Activated CD8-positive, alpha-beta T cell treated with anti-CD3 and anti-CD28 coated beads, Interleukin-2, amount 10 ng/mL, durations not matched to agents 7 days and 5 days (primary cell): ENCODE data around the gene NCR2. TPM values are rescaled to one million over a fixed set of nuclear protein-coding genes. Genes with fewer than 3 reads are reported as not detected.
"Not testable (repeated sequence)": the region's sequence is repeated elsewhere in the genome, so short reads cannot be mapped to it uniquely, and the experiment has no call there.

Experiments
- ATAC-seq: fragments of 150-1000 bp; cut with Tn5 transposase; one replicate; pipeline ENCODE4 v1.10.0; 2021; ENCODE audit warnings: moderate library complexity
- CTCF ChIA-PET: fragments of 350-600 bp; sonication (Branson Sonifier 250); formaldehyde crosslinking; loops from one replicate; lab custom pipeline; 2021; ENCODE audit warnings: antibody characterized with exemption; lab: Charles Lee
- POLR2A ChIA-PET: fragments of 350-600 bp; sonication (Branson Sonifier 250); formaldehyde crosslinking; loops from one replicate; lab custom pipeline; 2021; ENCODE audit warnings: antibody characterized with exemption; lab: Charles Lee
- DNase-seq: peaks from one replicate; pipeline ENCODE4 v3.0.0-alpha.2; 2020
- H3K27ac Mint-ChIP-seq: one replicate; pipeline ENCODE4 v1.8.0; 2021; ENCODE audit warnings: mild to moderate bottlenecking, mixed read lengths
- H3K27me3 Mint-ChIP-seq: one replicate; pipeline ENCODE4 v1.8.0; 2021; ENCODE audit warnings: low read depth, mixed read lengths
- H3K36me3 Mint-ChIP-seq: one replicate; pipeline ENCODE4 v1.8.0; 2021; ENCODE audit warnings: low read depth, mixed read lengths
- H3K4me1 Mint-ChIP-seq: one replicate; pipeline ENCODE4 v1.8.0; 2021; ENCODE audit warnings: low read depth, mixed read lengths
- H3K4me3 Mint-ChIP-seq: one replicate; pipeline ENCODE4 v1.8.0; 2021; ENCODE audit warnings: mild to moderate bottlenecking, mixed read lengths
- H3K9me3 Mint-ChIP-seq: one replicate; pipeline ENCODE4 v1.8.0; 2022; ENCODE audit warnings: mixed read lengths; ENCODE audit not compliant: insufficient read depth
- total RNA-seq, 2 experiments: library from RNA; stranded (reverse); gene quantifications; one replicate each; pipeline ENCODE4 v1.2.3, GENCODE V29; 2021

Gene NCR2, protein sequence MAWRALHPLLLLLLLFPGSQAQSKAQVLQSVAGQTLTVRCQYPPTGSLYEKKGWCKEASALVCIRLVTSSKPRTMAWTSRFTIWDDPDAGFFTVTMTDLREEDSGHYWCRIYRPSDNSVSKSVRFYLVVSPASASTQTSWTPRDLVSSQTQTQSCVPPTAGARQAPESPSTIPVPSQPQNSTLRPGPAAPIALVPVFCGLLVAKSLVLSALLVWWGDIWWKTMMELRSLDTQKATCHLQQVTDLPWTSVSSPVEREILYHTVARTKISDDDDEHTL
- total RNA-seq, result 1 to 10 TPM in 1 of 2 experiments, under 1 TPM in 1; 0.45 to 1.3 TPM

DNA sequence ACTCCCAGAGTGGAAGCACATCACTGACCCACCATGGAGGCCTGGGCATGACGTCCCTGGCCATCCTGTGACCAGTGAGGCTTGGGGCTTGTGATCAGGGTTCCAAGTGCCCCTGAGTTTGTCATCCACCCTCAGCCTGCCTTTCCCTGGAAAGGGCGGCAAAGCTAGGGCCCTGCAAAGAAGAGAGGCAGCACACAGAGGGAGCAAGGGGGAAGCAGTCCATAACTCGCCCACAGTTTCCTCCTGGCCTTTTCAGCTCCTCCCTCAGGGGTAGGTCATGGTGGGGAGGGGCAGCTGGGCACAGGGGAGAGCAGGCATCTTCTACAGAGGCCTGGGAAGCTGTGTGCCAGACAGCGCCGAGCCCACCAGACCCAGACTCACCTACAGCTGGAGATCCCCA, at the start of gene NCR2:
Gene NCR2 (plus strand): TSS at position 313 of the 400 bp plus-strand sequence. CDS start 269 bp downstream, outside the sequence.
- Mint-ChIP-seq H3K4me3 (peak within 1 kb of the TSS; percentile 61), H3K27me3 (no peaks in the 10 kb centered on the region), H3K36me3 (no peaks in the 10 kb centered on the region), H3K4me1 (peaks cover 66% of the 10 kb centered on the region), H3K9me3 (no peaks in the 10 kb centered on the region), H3K27ac (peak within 1 kb of the TSS; percentile 95)
- DNase-seq (peak; percentile 20), ATAC-seq (no peak)
- ChIA-PET POLR2A (interaction anchor here (0.9 to 5.3 kb wide), 5 partner anchors 10 to 33 kb away, joined by 3 to 96 read pairs (median 8); no protein-coding TSS in a partner anchor), CTCF (interaction anchor here (1.0 to 9.6 kb wide), 9 partner anchors 11 to 348 kb away, joined by 3 to 162 read pairs (median 6); no protein-coding TSS in a partner anchor)

DNA sequence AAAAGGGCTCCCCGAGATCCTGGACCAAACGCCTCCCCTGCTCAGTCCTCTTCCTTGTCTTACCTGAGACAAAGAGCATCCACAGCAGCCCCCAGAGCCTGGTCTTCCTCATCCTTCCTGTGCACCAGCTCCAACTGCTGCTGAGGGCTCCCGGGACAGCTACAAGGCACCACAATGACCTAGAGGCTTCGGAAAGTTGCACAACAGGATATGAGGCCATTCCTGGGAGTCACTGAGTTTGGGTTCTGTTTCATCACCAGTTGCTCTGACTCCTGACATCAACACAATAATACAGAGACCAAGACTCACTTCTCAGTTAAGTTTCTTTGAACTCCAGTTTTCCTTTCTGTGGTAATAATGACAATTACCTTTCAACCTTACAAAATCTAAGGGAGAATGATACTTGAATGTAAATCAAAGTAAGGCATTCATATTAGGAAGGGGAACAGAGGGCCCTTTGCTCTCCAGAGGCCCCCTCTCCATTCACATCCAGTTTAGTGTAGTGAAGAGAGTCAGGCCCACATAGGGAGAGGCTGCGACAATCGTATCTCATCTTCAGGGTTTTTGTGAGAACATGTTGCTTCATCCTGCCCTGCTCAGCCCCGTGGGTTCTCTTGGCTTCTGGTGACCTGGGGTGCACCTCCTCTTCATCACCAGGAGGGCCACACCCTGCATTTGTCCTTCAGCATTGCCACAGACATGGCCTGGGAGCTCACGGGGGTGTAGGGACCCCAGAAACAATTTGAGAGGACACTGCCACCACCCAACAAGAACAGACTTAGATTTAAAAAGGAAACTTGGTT, 48.7 kb upstream of the NCR2 start, which contains the start of gene TREM1:
Gene TREM1 (minus strand): TSS at position 139 of the 803 bp plus-strand sequence. CDS start 27 bp downstream, at position 112.
- ChIA-PET CTCF (interaction anchor here (0.7 to 1.9 kb wide), 2 partner anchors 20 to 82 kb away, joined by 3 to 4 read pairs; no protein-coding TSS in a partner anchor), POLR2A (no interaction called here)
- ATAC-seq, result no peak
- no peak within 1 kb of the TSS for H3K27ac Mint-ChIP-seq
- H3K4me3 Mint-ChIP-seq, result no peak within 1 kb of the TSS
- no peaks in the 10 kb centered on the region for H3K4me1 Mint-ChIP-seq
- no peak for DNase-seq
- H3K36me3 Mint-ChIP-seq, result no peaks in the 10 kb centered on the region
- H3K27me3 Mint-ChIP-seq, result peaks cover 29% of the 10 kb centered on the region
- H3K9me3 Mint-ChIP-seq, result no peaks in the 10 kb centered on the region

GRCh38 chr6:41288030-41288753, 47.2 kb upstream of the NCR2 start:
- no peak for DNase-seq
- H3K9me3 Mint-ChIP-seq, result no peaks in the 10 kb centered on the region
- no peak overlapping the region for H3K27ac Mint-ChIP-seq
- no peak overlapping the region for H3K4me3 Mint-ChIP-seq
- peaks cover 26% of the 10 kb centered on the region for H3K27me3 Mint-ChIP-seq
- no peaks in the 10 kb centered on the region for H3K36me3 Mint-ChIP-seq
- ATAC-seq, result no peak
- POLR2A ChIA-PET, result no interaction called here
- H3K4me1 Mint-ChIP-seq, result no peaks in the 10 kb centered on the region
- CTCF ChIA-PET, result interaction anchor here (1.0 to 1.1 kb wide), 2 partner anchors 18 to 250 kb away, joined by 3 to 4 read pairs; no protein-coding TSS in a partner anchor

DNA sequence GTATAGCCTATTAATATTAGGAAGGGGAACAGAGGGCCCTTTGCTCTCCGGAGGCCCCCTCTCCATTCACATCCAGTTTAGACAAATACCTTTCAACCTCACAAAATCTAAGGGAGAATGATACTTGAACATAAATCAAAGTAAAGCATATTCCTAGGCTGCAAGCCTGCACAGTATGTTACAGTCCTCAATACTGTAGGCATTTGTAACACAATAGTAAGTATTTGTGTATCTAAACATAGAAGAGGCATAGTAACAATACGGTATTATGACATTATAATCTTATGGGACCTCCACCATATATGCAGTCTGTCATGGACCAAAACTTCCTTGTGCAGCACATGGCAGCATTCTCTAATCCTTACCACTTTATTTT, 46.7 kb upstream of the NCR2 start:
- H3K27me3 Mint-ChIP-seq, result peaks cover 28% of the 10 kb centered on the region
- no peak overlapping the region for H3K27ac Mint-ChIP-seq
- H3K9me3 Mint-ChIP-seq, result no peaks in the 10 kb centered on the region
- no peak overlapping the region for H3K4me3 Mint-ChIP-seq
- H3K4me1 Mint-ChIP-seq, result no peaks in the 10 kb centered on the region
- ATAC-seq (no peak), DNase-seq (no peak)
- ChIA-PET POLR2A (no interaction called here), CTCF (interaction anchor here (1.1 kb wide), 1 partner anchor 17 kb away, joined by 4 read pairs; no protein-coding TSS in a partner anchor)
- no peaks in the 10 kb centered on the region for H3K36me3 Mint-ChIP-seq

- H3K4me3 Mint-ChIP-seq, result no peak overlapping the region
- no peak for ATAC-seq
- DNase-seq, result no peak
- ChIA-PET POLR2A (interaction anchor here (1.1 kb wide), 1 partner anchor 138 kb away, joined by 3 read pairs; no protein-coding TSS in a partner anchor), CTCF (interaction anchor here (0.8 kb wide), 1 partner anchor 79 kb away, joined by 3 read pairs; no protein-coding TSS in a partner anchor)
- peaks cover 26% of the 10 kb centered on the region for H3K27me3 Mint-ChIP-seq
- H3K9me3 Mint-ChIP-seq, result no peaks in the 10 kb centered on the region
- H3K4me1 Mint-ChIP-seq, result no peaks in the 10 kb centered on the region
- H3K27ac Mint-ChIP-seq, result no peak overlapping the region
- no peaks in the 10 kb centered on the region for H3K36me3 Mint-ChIP-seq
Observed at GRCh38 chr6:41289815-41290214, 45.6 kb upstream of the NCR2 start.

GRCh38 chr6:41291717-41292116, 43.7 kb upstream of the NCR2 start:
- peaks cover under 1% of the 10 kb centered on the region for H3K9me3 Mint-ChIP-seq
- ChIA-PET CTCF (no interaction called here), POLR2A (no interaction called here)
- no peak overlapping the region for H3K4me3 Mint-ChIP-seq
- H3K27me3 Mint-ChIP-seq, result peaks cover 14% of the 10 kb centered on the region
- peaks cover 5% of the 10 kb centered on the region for H3K36me3 Mint-ChIP-seq
- H3K4me1 Mint-ChIP-seq, result peaks cover 4% of the 10 kb centered on the region
- no peak overlapping the region for H3K27ac Mint-ChIP-seq
- ATAC-seq (no peak), DNase-seq (no peak)

GRCh38 chr6:41294214-41294872, 41.1 kb upstream of the NCR2 start:
- no peak for ATAC-seq
- peaks cover 27% of the 10 kb centered on the region for H3K4me1 Mint-ChIP-seq
- ChIA-PET CTCF (interaction anchor here (0.9 to 1.3 kb wide), 3 partner anchors 11 to 26 kb away, joined by 3 to 6 read pairs (median 5); no protein-coding TSS in a partner anchor), POLR2A (no interaction called here)
- peaks cover 18% of the 10 kb centered on the region for H3K36me3 Mint-ChIP-seq
- no peak overlapping the region for H3K27ac Mint-ChIP-seq
- H3K9me3 Mint-ChIP-seq, result peaks cover 15% of the 10 kb centered on the region
- H3K4me3 Mint-ChIP-seq, result no peak overlapping the region
- no peak for DNase-seq
- H3K27me3 Mint-ChIP-seq, result peaks cover 10% of the 10 kb centered on the region

- Mint-ChIP-seq H3K9me3 (peaks cover 21% of the 10 kb centered on the region), H3K27me3 (peaks cover 13% of the 10 kb centered on the region), H3K36me3 (peaks cover 34% of the 10 kb centered on the region), H3K4me1 (peaks cover 40% of the 10 kb centered on the region)
- DNase-seq, H3K4me3 Mint-ChIP-seq, POLR2A ChIA-PET, H3K27ac Mint-ChIP-seq, ATAC-seq: not testable (repeated sequence)
- CTCF ChIA-PET, result interaction anchor here (2.3 kb wide), 1 partner anchor 9 kb away, joined by 9 read pairs; no protein-coding TSS in a partner anchor
Observed at GRCh38 chr6:41297248-41297647, 38.2 kb upstream of the NCR2 start.

- ATAC-seq (peak; percentile 94), DNase-seq (no peak)
- ChIA-PET CTCF (interaction anchor here (0.7 to 2.8 kb wide), 13 partner anchors 8 to 384 kb away, joined by 3 to 23 read pairs (median 4); partner anchors contain the start of gene TREML2), POLR2A (no interaction called here)
- Mint-ChIP-seq H3K4me3 (peak overlapping the region; percentile 23), H3K4me1 (peaks cover 43% of the 10 kb centered on the region), H3K27me3 (peaks cover 19% of the 10 kb centered on the region), H3K9me3 (peaks cover 21% of the 10 kb centered on the region), H3K27ac (peak overlapping the region; percentile 85), H3K36me3 (peaks cover 39% of the 10 kb centered on the region)
Observed at GRCh38 chr6:41298785-41299502, 36.5 kb upstream of the NCR2 start.

- Mint-ChIP-seq H3K36me3 (peaks cover 24% of the 10 kb centered on the region), H3K4me1 (peaks cover 50% of the 10 kb centered on the region), H3K4me3 (no peak overlapping the region), H3K27me3 (peaks cover 29% of the 10 kb centered on the region), H3K9me3 (peaks cover 12% of the 10 kb centered on the region), H3K27ac (no peak overlapping the region)
- DNase-seq, result no peak
- CTCF ChIA-PET, result no interaction called here
- POLR2A ChIA-PET, result no interaction called here
- ATAC-seq, result no peak
Observed at GRCh38 chr6:41302638-41303037, 32.8 kb upstream of the NCR2 start.
